H4 (cell line): ENCODE results near the gene PPM1M. TPM values are rescaled to one million over a fixed set of nuclear protein-coding genes. Genes with fewer than 3 reads are reported as not detected.
A peak's percentile ranks its signal among the peaks of the same experiment; 100 is the strongest.

Experiments
- DNase-seq: peaks from one replicate; pipeline ENCODE4 v3.0.0-alpha.2; 2015; ENCODE audit warnings: low spot score
- total RNA-seq: library from RNA; depleted of rRNA; stranded (reverse); fragments of >200 nt; shearing (Covaris generic); gene quantifications from 2 replicates; pipeline ENCODE4 v1.2.3, GENCODE V29; 2014; rRNA removed

Gene PPM1M, protein sequence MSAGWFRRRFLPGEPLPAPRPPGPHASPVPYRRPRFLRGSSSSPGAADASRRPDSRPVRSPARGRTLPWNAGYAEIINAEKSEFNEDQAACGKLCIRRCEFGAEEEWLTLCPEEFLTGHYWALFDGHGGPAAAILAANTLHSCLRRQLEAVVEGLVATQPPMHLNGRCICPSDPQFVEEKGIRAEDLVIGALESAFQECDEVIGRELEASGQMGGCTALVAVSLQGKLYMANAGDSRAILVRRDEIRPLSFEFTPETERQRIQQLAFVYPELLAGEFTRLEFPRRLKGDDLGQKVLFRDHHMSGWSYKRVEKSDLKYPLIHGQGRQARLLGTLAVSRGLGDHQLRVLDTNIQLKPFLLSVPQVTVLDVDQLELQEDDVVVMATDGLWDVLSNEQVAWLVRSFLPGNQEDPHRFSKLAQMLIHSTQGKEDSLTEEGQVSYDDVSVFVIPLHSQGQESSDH
- 4.4 and 5.6 TPM in 2 replicates for total RNA-seq

- no peak for DNase-seq
These were observed at the start of gene PPM1M for GRCh38 chr3:52245322-52246263. Gene PPM1M, plus strand, starts transcription at chr3:52245759. Its CDS starts 66 bp downstream, at chr3:52245825.

DNA sequence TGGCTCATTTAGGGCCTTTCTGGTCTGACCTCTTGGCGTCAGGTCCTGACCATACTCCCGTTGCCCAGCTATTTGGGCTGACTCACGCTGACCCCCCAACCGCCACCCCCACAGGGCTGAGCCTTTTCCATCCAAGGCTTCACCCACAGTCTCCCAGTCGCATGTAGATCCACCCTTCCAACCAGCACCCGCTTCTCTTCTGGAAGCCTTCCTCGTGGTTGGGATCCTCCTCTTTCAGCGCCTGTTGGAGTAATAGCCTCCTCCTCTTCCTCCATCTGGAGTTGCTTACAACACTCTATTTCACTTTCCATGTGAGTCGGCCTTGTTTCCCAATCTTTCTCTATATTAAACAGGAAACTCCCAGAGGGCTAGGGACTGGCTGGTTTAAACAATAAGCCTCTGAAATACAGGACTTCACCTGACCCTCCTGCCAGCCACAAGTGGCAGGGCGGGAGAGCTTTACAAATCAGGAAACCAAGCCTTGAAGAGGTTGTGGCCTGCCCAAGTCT lies 49.7 kb upstream of the PPM1M start:
- peak; percentile 27 for DNase-seq

- no peak for DNase-seq
These were observed 48.6 kb upstream of the PPM1M start for GRCh38 chr3:52196977-52197376.

- DNase-seq, result no peak
These were observed 48.1 kb upstream of the PPM1M start for GRCh38 chr3:52197499-52197841.

DNA sequence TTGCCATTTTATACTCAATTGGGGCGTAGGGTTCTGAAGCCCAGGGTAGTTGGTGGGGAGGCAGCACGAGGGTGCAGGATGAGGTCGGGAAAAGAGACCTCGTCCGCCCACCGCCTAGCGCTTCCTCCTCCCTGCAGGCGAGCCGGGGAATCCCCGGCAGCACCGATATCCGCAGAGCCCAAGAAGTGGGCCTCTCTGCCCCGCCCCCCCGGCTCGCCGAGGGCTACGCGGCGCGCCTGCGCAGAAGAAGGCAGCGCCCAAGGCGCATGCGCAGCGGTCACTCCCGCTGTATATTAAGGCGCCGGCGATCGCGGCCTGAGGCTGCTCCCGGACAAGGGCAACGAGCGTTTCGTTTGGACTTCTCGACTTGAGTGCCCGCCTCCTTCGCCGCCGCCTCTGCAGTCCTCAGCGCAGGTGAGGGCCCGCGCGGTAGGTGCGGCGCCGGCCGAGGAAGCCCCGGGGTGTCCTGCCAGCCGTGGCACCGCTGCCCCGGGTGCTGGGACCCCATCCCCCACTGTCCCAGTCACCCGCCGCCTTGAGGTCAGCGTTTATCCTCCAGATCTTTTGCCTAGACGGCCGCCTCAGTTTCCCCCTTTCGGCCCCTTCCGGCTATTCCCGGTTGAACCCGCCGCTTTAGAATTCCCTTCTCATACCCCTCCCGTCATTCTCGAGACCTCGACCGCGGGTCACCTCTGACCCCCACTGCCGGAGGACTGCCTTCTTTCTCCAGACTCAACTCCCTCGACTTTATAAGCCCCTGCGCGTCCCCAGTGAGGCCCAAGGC lies 47.5 kb upstream of the PPM1M start, which contains the start of gene ALAS1:
Gene ALAS1, plus strand, starts transcription at position 319 of the 784 bp plus-strand sequence. CDS start 1,082 bp downstream, outside the sequence.
- peak; percentile 71 for DNase-seq

DNA sequence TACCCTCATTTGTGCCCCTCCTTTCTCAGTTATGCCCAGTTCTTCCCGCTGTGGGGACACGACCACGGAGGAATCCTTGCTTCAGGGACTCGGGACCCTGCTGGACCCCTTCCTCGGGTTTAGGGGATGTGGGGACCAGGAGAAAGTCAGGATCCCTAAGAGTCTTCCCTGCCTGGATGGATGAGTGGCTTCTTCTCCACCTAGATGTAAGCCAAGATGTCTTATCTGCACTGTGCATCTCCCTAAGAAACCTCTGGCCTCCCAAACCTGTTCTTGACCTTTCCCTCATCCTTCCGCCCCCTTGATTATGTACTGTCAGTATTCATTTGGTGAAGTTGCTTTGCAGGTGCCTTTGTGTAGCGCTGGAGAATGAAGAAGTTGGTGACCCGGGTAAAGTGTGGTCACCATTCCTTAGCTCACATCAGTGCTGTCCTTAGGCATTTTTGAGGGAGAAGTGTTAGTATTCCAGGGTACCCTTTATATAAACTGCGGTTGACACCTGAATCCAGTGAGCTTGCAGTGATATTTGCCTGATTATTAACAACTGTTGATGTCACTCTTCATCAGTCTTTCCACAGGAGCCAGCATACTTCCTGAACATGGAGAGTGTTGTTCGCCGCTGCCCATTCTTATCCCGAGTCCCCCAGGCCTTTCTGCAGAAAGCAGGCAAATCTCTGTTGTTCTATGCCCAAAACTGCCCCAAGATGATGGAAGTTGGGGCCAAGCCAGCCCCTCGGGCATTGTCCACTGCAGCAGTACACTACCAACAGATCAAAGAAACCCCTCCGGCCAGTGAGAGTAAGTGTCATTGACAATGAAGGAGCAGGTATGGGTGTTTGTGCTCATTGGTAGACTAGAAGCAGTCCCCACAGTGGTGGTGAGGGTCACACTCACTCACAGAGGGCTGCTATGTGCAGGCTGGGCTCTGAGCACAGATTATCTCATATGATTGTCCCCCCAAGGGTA lies 46.6 kb upstream of the PPM1M start:
- no peak for DNase-seq

GRCh38 chr3:52200981-52201679 lies 44.4 kb upstream of the PPM1M start:
- no peak for DNase-seq

- DNase-seq, result no peak
These were observed 43.0 kb upstream of the PPM1M start for GRCh38 chr3:52202384-52203077.

GRCh38 chr3:52203701-52204100 lies 41.9 kb upstream of the PPM1M start:
- no peak for DNase-seq

GRCh38 chr3:52204337-52205073 lies 41.1 kb upstream of the PPM1M start:
- DNase-seq, result no peak

GRCh38 chr3:52205727-52206372 lies 39.7 kb upstream of the PPM1M start:
- DNase-seq, result no peak

- DNase-seq, result no peak
These were observed 37.0 kb upstream of the PPM1M start for GRCh38 chr3:52208556-52208955.

GRCh38 chr3:52210037-52210436 lies 35.5 kb upstream of the PPM1M start:
- no peak for DNase-seq

GRCh38 chr3:52210550-52211046 lies 35.0 kb upstream of the PPM1M start:
- no peak for DNase-seq

DNA sequence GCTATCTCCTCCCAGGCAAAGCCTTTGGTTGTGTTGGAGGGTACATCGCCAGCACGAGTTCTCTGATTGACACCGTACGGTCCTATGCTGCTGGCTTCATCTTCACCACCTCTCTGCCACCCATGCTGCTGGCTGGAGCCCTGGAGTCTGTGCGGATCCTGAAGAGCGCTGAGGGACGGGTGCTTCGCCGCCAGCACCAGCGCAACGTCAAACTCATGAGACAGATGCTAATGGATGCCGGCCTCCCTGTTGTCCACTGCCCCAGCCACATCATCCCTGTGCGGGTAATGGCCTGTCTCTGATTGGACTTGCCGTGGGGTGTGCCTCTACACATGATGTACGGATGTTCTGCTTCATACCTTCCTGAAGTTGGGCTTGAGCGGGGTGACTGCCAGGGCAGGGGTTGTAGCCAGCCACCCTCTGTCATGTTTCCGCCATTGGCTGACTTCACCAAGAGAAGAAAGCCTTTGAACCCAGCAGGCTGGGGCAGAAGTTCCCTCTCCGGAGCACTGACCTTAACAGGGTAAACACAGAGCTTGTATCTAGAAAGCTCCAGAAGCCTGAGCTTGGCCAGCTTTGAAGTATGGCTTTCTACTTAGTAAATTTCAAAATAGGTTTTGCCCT lies 34.2 kb upstream of the PPM1M start:
- DNase-seq, result no peak

DNA sequence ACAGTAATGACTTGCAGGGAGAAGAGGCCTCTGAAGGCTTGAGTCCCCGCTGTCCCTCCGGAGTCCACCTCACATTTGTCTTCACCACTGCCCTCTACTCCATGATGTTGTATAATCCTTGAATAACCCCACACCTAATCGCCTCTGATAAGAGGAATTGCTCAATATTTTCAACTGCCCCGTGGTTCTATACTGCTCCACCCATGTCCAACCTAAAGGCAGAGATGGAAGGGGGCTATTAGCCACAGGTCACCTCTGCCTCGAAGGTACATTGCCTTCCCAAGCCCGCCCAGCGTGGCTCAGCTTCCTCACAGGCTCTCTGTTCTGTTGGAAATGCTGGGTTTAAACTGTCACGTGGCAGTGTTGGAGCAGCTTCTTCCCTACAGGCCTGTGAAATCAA lies 32.6 kb upstream of the PPM1M start:
- DNase-seq, result no peak

- DNase-seq, result no peak
These were observed 31.7 kb upstream of the PPM1M start for GRCh38 chr3:52213901-52214300.
